H1 (cell line): Measurements from ENCODE around the gene FES. TPM values are rescaled to one million over a fixed set of nuclear protein-coding genes. Genes with fewer than 3 reads are reported as not detected.

Source experiments
- CTCF ChIA-PET: fragments of 300-600 bp; sonication (Branson Sonifier 250); formaldehyde crosslinking; loops from one replicate; lab custom pipeline; 2021; ENCODE audit not compliant: partially characterized antibody; lab: Charles Lee
- POLR2A ChIA-PET: fragments of 300-600 bp; sonication (Branson Sonifier 250); formaldehyde crosslinking; loops from one replicate; lab custom pipeline; 2021; ENCODE audit warnings: inconsistent platforms; ENCODE audit not compliant: partially characterized antibody; lab: Charles Lee
- DNase-seq, 2 experiments: peaks; one replicate each; pipeline versions ENCODE4 v3.0.0 to v3.0.0-alpha.2; 2010 to 2022; ENCODE audit warnings: low spot score in 2 of 2, low read depth in 1 of 2, mixed read lengths in 1 of 2
- FAIRE-seq: peaks from 2 replicates; lab custom pipeline; 2011; peaks lifted over from hg19 to GRCh38; lab: Jason Lieb, UNC
- H2AFZ ChIP-seq: 2 replicates; pipeline ENCODE4 v1.8.1; 2012; ENCODE audit warnings: low read length, inconsistent platforms
- H2AK5ac ChIP-seq: 2 replicates; pipeline ENCODE4 v1.6.1; 2013; ENCODE audit warnings: low read depth, low read length
- H2BK120ac ChIP-seq: replicated peaks from 2 replicates; pipeline ENCODE3; 2013; ENCODE audit warnings: low read depth, low read length, inconsistent platforms
- H2BK12ac ChIP-seq: 2 replicates; pipeline ENCODE4 v1.6.1; 2013; ENCODE audit warnings: low read depth, low read length
- H2BK15ac ChIP-seq: 2 replicates; pipeline ENCODE4 v1.6.1; 2013; ENCODE audit warnings: low read length
- H2BK20ac ChIP-seq: 2 replicates; pipeline ENCODE4 v1.6.1; 2013; ENCODE audit warnings: low read length
- H2BK5ac ChIP-seq: 2 replicates; pipeline ENCODE4 v1.6.1; 2013; ENCODE audit warnings: low read depth, low read length
- H3K14ac ChIP-seq: 2 replicates; pipeline ENCODE4 v1.6.1; 2013; ENCODE audit warnings: inconsistent platforms; ENCODE audit not compliant: insufficient read length
- H3K18ac ChIP-seq: 2 replicates; pipeline ENCODE4 v1.6.1; 2013; ENCODE audit warnings: low read length; ENCODE audit errors: extremely low read depth
- H3K23ac ChIP-seq: 2 replicates; pipeline ENCODE4 v1.6.1; 2013; ENCODE audit warnings: inconsistent platforms; ENCODE audit not compliant: insufficient read length
- H3K23me2 ChIP-seq: 2 replicates; pipeline ENCODE4 v1.6.1; 2013; ENCODE audit warnings: low read depth, low read length
- H3K27ac ChIP-seq: 2 replicates; pipeline ENCODE4 v1.6.1; 2011; ENCODE audit warnings: low read depth, low read length, inconsistent platforms
- H3K27me3 ChIP-seq, 4 experiments: replicated peaks in 1 of 4; 1 replicate in 1 of 4; 2 replicates in 3 of 4; pipeline versions ENCODE4 v1.6.1 to v1.8.1; 2011 to 2013; ENCODE audit warnings: low read length in 3 of 4, mild to moderate bottlenecking in 3 of 4, inconsistent platforms in 2 of 4, mixed read lengths in 2 of 4, moderate library complexity in 1 of 4; ENCODE audit not compliant: control insufficient read depth in 3 of 4, insufficient read depth in 3 of 4; ENCODE audit errors: extremely low read depth in 1 of 4
- H3K36me3 ChIP-seq, 4 experiments: 2 replicates each; pipeline versions ENCODE4 v1.6.1 to v1.8.1; 2011 to 2013; ENCODE audit warnings: mild to moderate bottlenecking in 4 of 4, low read length in 3 of 4, moderate library complexity in 2 of 4, control low read depth in 1 of 4, inconsistent platforms in 1 of 4; ENCODE audit not compliant: insufficient read depth in 4 of 4, control insufficient read depth in 2 of 4
- H3K4ac ChIP-seq: replicated peaks from 2 replicates; pipeline ENCODE3; 2013; ENCODE audit warnings: low read length, low read depth, mixed read lengths, inconsistent platforms; ENCODE audit not compliant: insufficient read length
- H3K4me1 ChIP-seq, 4 experiments: replicated peaks in 1 of 4; 1 replicate in 1 of 4; 2 replicates in 3 of 4; pipeline versions ENCODE4 v1.6.1 to v1.8.1; 2011 to 2013; ENCODE audit warnings: low read length in 3 of 4, inconsistent platforms in 2 of 4, mixed read lengths in 1 of 4; ENCODE audit not compliant: insufficient read depth in 4 of 4, control insufficient read depth in 3 of 4
- H3K4me2 ChIP-seq, 2 experiments: 2 replicates each; pipeline versions ENCODE4 v1.6.1 to v1.8.1; 2011 to 2013; ENCODE audit warnings: low read depth in 2 of 2, low read length in 2 of 2, control low read depth in 1 of 2, inconsistent platforms in 1 of 2, mild to moderate bottlenecking in 1 of 2; ENCODE audit not compliant: insufficient read depth in 1 of 2
- H3K4me3 ChIP-seq, 4 experiments: fragments of 200-600, 300-600 bp in 1 of 4; sonication (generic), shearing (Covaris generic), sonication (Bioruptor Twin) in 1 of 4; 2 replicates each; pipeline versions ENCODE4 v1.5.1 to v1.8.1; 2011 to 2016; ENCODE audit warnings: low read length in 4 of 4, low read depth in 3 of 4, control low read depth in 2 of 4, inconsistent platforms in 2 of 4, mild to moderate bottlenecking in 2 of 4, mixed read lengths in 1 of 4, moderate library complexity in 1 of 4; ENCODE audit not compliant: insufficient read depth in 2 of 4; ENCODE audit errors: extremely low read depth in 1 of 4
- H3K56ac ChIP-seq: replicated peaks from 2 replicates; pipeline ENCODE3; 2013; ENCODE audit warnings: low read depth, mild to moderate bottlenecking, mixed read lengths, low read length, inconsistent platforms; ENCODE audit not compliant: insufficient read length
- H3K79me1 ChIP-seq: 2 replicates; pipeline ENCODE4 v1.6.1; 2013; ENCODE audit warnings: low read depth, low read length, control low read depth
- H3K79me2 ChIP-seq, 2 experiments: 2 replicates each; pipeline versions ENCODE4 v1.6.1 to v1.8.1; 2012 to 2013; ENCODE audit warnings: low read length in 2 of 2, mild to moderate bottlenecking in 2 of 2, inconsistent platforms in 1 of 2; ENCODE audit not compliant: insufficient read depth in 2 of 2, control insufficient read depth in 1 of 2
- H3K9ac ChIP-seq, 4 experiments: replicated peaks in 1 of 4; 1 replicate in 1 of 4; 2 replicates in 3 of 4; pipeline versions ENCODE4 v1.6.1 to v1.8.1; 2011 to 2013; ENCODE audit warnings: low read depth in 3 of 4, low read length in 3 of 4, control low read depth in 2 of 4, mild to moderate bottlenecking in 2 of 4, moderate library complexity in 2 of 4, inconsistent platforms in 1 of 4; ENCODE audit errors: extremely low read depth in 1 of 4
- H3K9me3 ChIP-seq, 2 experiments: 2 replicates each; pipeline versions ENCODE4 v1.6.1 to v1.8.1; 2012 to 2013; ENCODE audit warnings: mild to moderate bottlenecking in 2 of 2, moderate library complexity in 2 of 2, control low read depth in 1 of 2, inconsistent platforms in 1 of 2, low read depth in 1 of 2, low read length in 1 of 2, mixed read lengths in 1 of 2; ENCODE audit not compliant: insufficient read depth in 2 of 2
- H4K20me1 ChIP-seq, 2 experiments: replicated peaks in 1 of 2; 2 replicates each; pipeline versions ENCODE3 to v1.8.1; 2011 to 2013; ENCODE audit warnings: inconsistent platforms in 2 of 2, low read length in 2 of 2, mild to moderate bottlenecking in 1 of 2; ENCODE audit not compliant: insufficient read depth in 2 of 2, control insufficient read depth in 1 of 2
- H4K5ac ChIP-seq: 2 replicates; pipeline ENCODE4 v1.6.1; 2013; ENCODE audit warnings: low read length, low read depth, mixed read lengths, inconsistent platforms; ENCODE audit not compliant: insufficient read length
- H4K8ac ChIP-seq: 2 replicates; pipeline ENCODE4 v1.8.0; 2013; ENCODE audit warnings: mild to moderate bottlenecking, moderate library complexity, low read length, inconsistent platforms; ENCODE audit not compliant: insufficient read depth; ENCODE audit errors: extremely low read depth
- H4K91ac ChIP-seq: replicated peaks from 2 replicates; pipeline ENCODE3; 2013; ENCODE audit warnings: low read length, mixed read lengths, inconsistent platforms; ENCODE audit not compliant: insufficient read length
- GABPA ChIP-seq: IDR thresholded peaks from 2 replicates; pipeline ENCODE4 v1.6.1; 2011; ENCODE audit warnings: mild to moderate bottlenecking, low read length, moderate library complexity, borderline replicate concordance; ENCODE audit not compliant: insufficient read depth
- SAP30 ChIP-seq: fragments of 300-600 bp; sonication (generic); IDR thresholded peaks from 2 replicates; pipeline ENCODE4 v1.7.1; 2012; ENCODE audit warnings: low read length, moderate library complexity, mild to moderate bottlenecking, inconsistent platforms; ENCODE audit not compliant: insufficient read depth, insufficient replicate concordance
- SIRT6 ChIP-seq: IDR thresholded peaks from one replicate; pipeline ENCODE4 v1.7.1; 2012; ENCODE audit warnings: low read length, inconsistent platforms
- TCF12 ChIP-seq: IDR thresholded peaks from 2 replicates; pipeline ENCODE4 v1.6.1; 2011; ENCODE audit warnings: low read depth, mild to moderate bottlenecking, low read length
- TEAD4 ChIP-seq: IDR thresholded peaks from 2 replicates; pipeline ENCODE4 v1.6.1; 2012; ENCODE audit warnings: low read depth, low read length, inconsistent platforms, mixed read lengths
- WGBS, 2 experiments: shearing (Covaris generic) in 1 of 2; methylation state at CpG; one replicate each; pipeline versions ENCODE4 v1.1.6 to v1.1.7; 2013 to 2015; ENCODE audit warnings: low lambda C conversion rate in 2 of 2, mixed read lengths in 2 of 2, inconsistent platforms in 1 of 2, low coverage in 1 of 2, missing lambda C conversion rate in 1 of 2; ENCODE audit not compliant: insufficient replicate concordance in 2 of 2, insufficient coverage in 1 of 2, insufficient read length in 1 of 2; ENCODE audit errors: extremely low coverage in 1 of 2, missing lambda C conversion rate in 1 of 2; 5-methylcytosine and 5-hydroxymethylcytosine counted together
- polyA plus RNA-seq, 7 experiments: library from polyadenylated mRNA; depleted of rRNA in 3 of 7; stranded (reverse) in 5 of 7; unstranded in 2 of 7; fragments of >200 nt in 5 of 7; fragments of 200-250 nt in 2 of 7; gene quantifications; 1 replicate in 5 of 7; 2 replicates in 1 of 7; 4 replicates in 1 of 7; pipeline versions ENCODE4 v1.2.1 to v1.2.3, GENCODE V29; 2011 to 2013; ENCODE audit warnings: missing spikeins in 2 of 7, mixed read lengths in 2 of 7
- total RNA-seq: library from RNA; stranded (reverse); fragmentation: NEBNext Ultra II Directional; extraction: Animal tissue kit (Norgen Biotek cat#: 25700); gene quantifications from 2 replicates; pipeline ENCODE4 v1.2.1, GENCODE V29; 2021

The FES gene
- total and polyA plus RNA-seq, 2 of the 8 experiments (the other 6 are each of a cell fraction or from before 2014, with no cell fraction given) = 8.5 to 8.6 TPM

DNA sequence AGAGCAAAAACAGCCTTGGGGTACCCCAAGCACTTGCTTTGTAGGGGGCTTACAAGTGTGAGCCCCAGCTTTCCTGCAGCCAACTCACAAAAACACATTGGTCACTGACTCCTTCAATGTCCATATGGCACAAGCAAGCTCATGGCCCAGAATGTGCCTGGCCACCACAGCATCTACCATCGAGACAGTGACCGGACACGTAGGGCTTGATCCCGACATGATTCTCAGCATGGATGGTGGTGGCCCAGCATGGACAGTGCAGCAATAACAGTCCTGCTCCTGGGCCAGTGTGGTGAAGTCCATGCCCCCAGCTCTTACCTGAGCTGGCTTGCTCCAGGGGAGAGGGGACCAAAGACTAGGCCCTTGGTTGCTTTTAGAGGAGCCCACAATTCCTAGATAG, 56.7 kb downstream of the FES start:
- CTCF ChIA-PET = interaction anchor here (0.7 to 20.7 kb wide), 4 partner anchors 8 to 640 kb away, joined by 3 to 306 read pairs (median 23); partner anchors contain the start of genes HDDC3, RCCD1 and UNC45A

More for the DNA sequence above, 56.7 kb downstream of the FES start:
- Histone ChIP-seq H4K5ac (no peak overlapping the region), H2BK15ac (no peak overlapping the region), H4K20me1 (peaks cover 4 to 6% of the 10 kb centered on the region in 2 experiments), H3K79me2 (no peaks in the 10 kb centered on the region), H2AFZ (no peak overlapping the region), H3K36me3 (peaks cover 13 to 62% (median 36%) of the 10 kb centered on the region in 4 experiments; a peak in 7 of 8 replicates), H3K27ac (no peak overlapping the region; the same call in 1 of the 2 replicates), H3K23me2 (no peaks in the 10 kb centered on the region), H3K79me1 (no peaks in the 10 kb centered on the region), H3K27me3 (no peaks in the 10 kb centered on the region), H2BK12ac (no peak overlapping the region), H2BK5ac (no peak overlapping the region), H3K9ac (no peak overlapping the region), H3K9me3 (no peaks in the 10 kb centered on the region), H3K4ac (no peak overlapping the region)
- FAIRE-seq (no peak), DNase-seq (no peak)
- WGBS, 2 experiments = 100% methylated on average over 4 of the region's 4 CpGs; no CpG with 5 or more reads in 1 of the 2 experiments
- TF ChIP-seq SAP30 (no peak), SIRT6 (no peak), TEAD4 (no peak), GABPA (no peak), TCF12 (no peak)
- TF ChIP-seq, all 59 proteins: peak for 0
- no peak overlapping the region for H4K8ac ChIP-seq
- no peak overlapping the region for H3K4me2 ChIP-seq
- H2BK120ac ChIP-seq = no peak overlapping the region
- H3K14ac ChIP-seq = no peak overlapping the region
- no peak overlapping the region for H3K23ac ChIP-seq
- H3K4me3 ChIP-seq = no peak overlapping the region
- H3K4me1 ChIP-seq = peaks cover 0 to 2% (median 1%) of the 10 kb centered on the region in 4 experiments; a peak in 6 of 7 replicates
- no peak overlapping the region for H4K91ac ChIP-seq
- no peak overlapping the region for H2AK5ac ChIP-seq
- H3K18ac ChIP-seq = no peak overlapping the region
- POLR2A ChIA-PET = interaction anchor here (1.0 to 1.3 kb wide), 2 partner anchors 9 to 30 kb away, joined by 3 read pairs; no protein-coding TSS in a partner anchor
- H3K56ac ChIP-seq = no peak overlapping the region
- H2BK20ac ChIP-seq = no peak overlapping the region
